ENCODE measurements around the gene CEP76.
"Not testable (repeated sequence)": the region's sequence is repeated elsewhere in the genome, so short reads cannot be mapped to it uniquely, and the experiment has no call there.

CEP76 gene

DNA sequence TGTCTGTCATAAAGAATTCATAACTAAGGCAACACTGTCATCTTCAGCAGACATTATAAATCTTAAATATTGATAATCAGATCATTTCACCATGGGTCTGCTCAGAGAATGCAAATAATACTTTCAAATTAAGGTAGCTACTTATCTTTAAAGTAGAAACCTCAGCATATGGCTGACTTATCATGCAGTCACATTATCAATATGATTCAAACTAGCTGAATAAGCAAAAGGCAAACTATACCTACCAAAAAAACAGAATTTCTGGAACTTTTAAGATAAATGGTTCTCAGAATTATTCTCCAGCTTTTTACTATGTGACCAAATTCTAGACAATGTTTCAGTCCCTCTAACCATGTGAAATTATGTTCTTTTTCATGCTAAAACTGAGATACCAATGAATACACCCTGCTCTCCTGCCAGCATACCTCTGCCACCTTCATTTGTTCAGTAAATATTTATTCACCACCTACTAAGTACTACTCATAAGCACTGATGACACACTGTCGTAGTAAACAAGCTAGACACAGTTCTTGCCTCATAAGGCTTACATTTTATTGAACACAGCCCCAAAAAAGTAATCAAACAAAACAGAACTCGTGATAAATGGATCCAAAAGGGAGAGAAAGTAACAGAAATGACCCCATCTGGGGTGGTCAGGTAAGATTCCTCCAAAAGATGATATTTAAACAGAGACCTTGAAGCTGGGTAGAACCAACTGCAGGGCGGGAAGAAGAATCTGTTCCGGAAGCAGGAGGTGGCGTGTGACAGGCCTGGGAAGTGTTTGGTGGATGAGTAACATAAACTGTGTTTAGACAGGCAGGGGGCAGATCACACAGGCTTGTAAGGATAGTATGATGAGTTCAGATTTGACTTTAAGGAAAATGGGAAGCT, 62.3 kb downstream of the CEP76 start:
- DNase-seq: no peak

DNA sequence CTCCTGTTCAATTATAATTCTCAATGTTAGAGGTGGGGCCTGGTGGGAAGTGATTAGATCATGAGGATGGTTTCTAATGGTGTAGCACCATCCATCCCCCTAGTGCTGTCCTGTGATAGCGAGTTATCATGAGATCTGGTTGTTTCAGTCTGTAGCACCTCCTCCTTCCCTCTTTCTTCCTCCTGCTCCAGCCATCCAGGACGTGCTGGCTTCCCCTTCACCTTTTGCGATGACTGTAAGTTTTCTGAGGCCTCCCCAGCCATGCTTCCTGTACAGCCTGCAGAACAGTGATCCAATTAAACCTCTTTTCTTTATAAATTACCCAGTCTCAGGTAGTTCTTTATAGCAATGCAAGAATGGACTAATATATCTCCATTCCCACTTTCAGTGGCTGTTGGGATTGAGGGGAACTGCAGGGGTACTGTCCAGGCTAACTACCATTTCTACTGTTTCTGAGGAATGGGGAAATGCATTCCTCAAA, 63.8 kb downstream of the CEP76 start:
- no peak for DNase-seq

DNA sequence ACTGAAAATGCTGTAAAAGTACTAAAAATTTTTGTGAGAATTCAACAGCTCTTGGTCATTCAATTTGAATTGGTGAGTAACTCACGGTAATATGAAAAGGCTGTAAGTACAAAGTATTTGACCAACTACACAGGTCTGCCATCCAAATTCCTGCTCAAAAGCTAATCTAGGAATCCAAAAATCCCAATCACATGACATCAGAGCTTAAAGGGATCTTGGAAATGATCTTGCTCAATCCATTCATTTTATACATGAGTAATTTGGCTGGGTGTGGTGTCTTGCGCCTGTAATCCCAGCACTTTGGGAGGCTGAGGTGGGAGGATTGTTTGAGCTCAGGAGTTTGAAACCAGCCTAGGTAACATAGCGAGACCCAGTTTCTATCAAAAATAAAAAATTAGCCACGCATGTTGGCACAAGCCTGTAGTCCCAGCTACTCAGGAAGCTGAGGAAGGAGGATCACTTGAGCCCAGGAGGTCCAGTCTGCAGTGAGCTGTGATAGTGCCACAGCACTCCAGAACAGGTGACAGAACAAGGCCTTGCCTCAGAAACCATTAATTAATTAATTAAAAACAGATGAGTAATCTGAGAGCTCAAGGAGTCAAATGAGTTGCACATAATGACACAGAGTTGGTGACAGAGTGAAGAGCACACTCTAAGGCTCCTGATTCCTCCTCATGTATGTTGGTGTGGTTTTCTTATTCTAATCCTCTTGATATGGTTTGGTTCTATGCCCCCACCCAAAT, 64.5 kb downstream of the CEP76 start:
- DNase-seq: no peak

DNA sequence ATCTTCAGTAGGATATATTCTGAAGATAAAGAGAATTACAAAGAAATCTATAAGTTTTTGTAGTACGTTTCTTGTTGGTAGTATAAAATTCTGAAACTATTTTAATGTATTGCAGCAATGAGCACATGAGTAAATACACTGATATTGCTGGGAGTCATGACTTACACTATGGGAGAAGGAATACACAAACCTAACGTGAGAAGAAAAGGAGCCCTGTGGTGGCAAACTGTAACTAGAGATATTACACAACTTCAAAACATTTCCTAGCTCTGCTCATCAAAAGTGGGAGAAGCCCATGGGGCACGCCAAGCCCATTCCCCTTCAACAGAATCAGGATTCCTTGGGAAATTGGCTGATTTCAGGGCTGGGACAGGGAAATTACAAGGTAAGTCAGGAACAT, 65.1 kb downstream of the CEP76 start:
- DNase-seq: no peak

DNA sequence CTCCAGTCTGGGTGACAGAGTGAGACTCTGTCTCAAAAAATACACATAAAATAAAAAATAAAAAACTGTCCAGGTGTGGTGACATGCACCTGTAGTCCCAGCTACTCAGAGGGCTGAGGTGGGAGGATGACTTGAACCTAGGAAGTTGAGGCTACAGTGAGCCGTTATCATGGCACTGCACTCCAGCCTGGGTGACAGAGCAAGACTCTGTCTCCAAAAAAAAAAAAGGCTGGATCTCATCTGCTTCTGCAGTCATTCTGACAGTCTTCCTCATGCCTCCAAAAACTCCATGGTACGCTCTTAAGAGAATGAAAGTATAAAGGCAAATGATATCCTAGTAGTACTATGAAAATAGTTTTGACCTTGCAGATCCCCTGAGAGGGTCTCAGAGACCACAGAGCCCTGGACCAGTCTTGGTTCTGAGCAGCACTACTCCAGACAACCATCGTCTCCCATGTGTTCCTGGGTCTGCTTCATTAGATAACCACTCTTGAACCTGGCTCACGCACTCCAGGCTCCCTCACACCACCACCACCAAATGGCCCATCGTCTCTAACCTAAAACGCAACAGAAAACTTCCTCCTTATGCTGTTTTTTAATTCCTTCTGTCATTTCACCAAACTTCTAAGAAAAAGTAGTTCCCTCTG, 70.6 kb downstream of the CEP76 start:
- DNase-seq: no peak

DNA sequence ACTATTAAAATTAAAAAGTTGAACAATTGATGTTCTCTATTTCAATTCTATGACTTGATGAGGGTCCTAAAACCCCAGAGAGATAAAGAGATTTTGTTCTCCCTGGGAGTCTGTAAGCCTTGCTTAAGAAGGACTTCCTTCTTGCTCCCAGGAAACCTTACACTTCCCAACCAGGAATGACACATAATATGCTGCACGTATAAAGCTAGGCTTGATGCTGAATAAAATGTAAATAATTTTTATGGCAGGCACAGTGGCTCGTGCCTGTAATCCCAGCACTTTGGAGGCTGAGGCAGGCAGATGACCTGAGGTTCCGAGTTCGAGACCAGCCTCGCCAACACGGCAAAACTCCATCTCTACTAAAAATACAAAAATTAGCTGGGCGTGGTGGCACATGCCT, 72.4 kb downstream of the CEP76 start:
- no peak for DNase-seq

DNA sequence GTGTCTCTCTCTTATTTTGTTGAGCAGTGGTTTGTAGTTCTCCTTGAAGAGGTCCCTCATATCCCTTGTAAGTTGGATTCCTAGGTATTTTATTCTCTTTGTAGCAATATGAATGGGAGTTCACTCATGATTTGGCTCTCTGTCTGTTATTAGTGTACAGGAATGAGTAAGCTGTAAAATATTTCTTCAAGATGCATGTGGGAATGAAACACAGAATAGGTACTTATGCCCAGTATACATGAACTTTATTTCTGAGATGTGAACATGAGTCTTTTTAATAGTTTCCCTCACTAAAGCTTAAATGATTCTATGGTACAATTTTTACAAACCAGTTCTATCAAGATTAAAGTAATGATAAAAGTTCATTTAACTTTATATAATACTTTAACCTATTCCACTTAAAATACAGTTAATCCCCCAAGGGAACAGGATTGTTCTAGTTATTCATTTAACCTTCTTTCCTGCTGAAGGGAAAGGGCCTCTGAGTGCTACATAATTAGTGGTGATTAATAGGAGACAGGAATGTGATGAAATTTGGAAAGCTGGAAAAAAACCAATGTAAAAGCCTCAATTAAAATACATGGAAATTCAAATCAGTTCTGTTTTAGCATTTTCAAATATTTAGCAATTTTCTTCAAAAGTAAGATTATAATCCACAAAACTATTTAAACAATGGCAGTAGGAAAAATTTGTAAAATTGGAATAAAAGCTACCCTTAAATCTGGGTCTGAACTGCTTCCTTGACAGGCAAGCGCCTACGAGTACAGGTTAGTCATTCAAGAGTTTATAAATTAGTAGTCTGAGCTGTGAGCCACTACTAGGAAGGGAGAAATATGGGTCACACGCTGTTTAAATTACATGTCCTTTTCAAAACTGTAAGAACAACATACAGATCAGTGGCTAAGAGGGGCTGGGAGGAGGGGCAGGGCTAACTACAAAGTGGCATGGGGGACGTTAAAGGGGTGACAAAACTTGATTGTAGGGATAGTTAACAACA, 73.5 kb downstream of the CEP76 start:
- DNase-seq: no peak

DNA sequence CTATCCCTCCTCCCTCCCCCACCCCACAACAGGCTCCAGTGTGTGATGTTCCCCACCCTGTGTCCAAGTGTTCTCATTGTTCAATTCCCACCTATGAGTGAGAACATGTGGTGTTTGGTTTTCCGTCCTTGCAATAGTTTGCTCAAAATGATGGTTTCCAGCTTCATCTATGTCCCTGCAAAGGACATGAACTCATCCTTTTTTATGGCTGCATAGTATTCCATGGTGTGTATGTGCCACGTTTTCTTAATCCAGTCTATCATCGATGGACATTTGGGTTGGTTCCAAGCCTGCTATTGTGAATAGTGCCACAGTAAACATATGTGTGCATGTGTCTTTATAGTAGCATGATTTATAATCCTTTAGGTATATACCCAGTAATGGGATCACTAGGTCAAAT, 75.3 kb downstream of the CEP76 start:
- DNase-seq: not testable (repeated sequence)

DNA sequence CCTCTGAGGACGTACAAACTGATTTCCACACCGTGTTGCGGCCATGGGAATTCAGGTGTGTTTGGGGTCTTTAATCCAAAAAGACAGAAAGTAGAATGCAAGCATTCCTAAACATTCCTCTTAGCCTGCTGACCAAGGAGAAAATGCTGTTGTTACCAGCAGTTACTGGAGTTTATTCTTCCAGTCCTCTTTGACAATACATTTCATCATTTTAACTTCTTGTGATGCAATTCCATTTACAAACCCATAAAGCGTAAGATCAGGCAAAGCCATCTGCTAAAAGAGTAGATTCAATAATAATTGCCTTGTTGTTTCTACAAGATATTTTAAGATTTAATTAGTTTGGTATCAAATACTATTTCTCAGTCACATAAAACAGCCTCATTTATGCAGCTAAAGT, 77.3 kb downstream of the CEP76 start:
- no peak for DNase-seq
